OCI-LY7 (cell line): ENCODE results near the gene MAML3. TPM values are rescaled to one million over a fixed set of nuclear protein-coding genes. Genes with fewer than 3 reads are reported as not detected.

Experiments
- BruUV-seq: library from RNA; stranded (reverse); fragments of 400-500 nt; replicated peaks from 2 replicates; lab custom pipeline; 2021; lab: Mats Ljungman, UMichigan
- CTCF ChIA-PET: fragments of 300-600 bp; sonication (Branson Sonifier 250); formaldehyde crosslinking; loops from one replicate; lab custom pipeline; 2022; ENCODE audit warnings: antibody characterized with exemption; ENCODE audit not compliant: unreplicated experiment; lab: Charles Lee
- POLR2A ChIA-PET: fragments of 300-600 bp; sonication (Branson Sonifier 250); formaldehyde crosslinking; loops from one replicate; lab custom pipeline; 2022; ENCODE audit warnings: antibody characterized with exemption; lab: Charles Lee
- DNase-seq: peaks from one replicate; pipeline ENCODE4 v3.0.0-alpha.2; 2015; ENCODE audit warnings: low spot score
- H2AFZ ChIP-seq: fragments of 200-600 bp; sonication (generic), shearing (Covaris generic); 2 replicates; pipeline ENCODE4 v1.6.1; 2014; ENCODE audit warnings: mild to moderate bottlenecking, antibody characterized with exemption, low read length, moderate library complexity
- H3K27ac ChIP-seq: fragments of 200-600 bp; sonication (generic); 2 replicates; pipeline ENCODE4 v1.5.1; 2014; ENCODE audit warnings: mixed run types, low read depth, mild to moderate bottlenecking, moderate library complexity, low read length, inconsistent platforms; ENCODE audit not compliant: poor library complexity, severe bottlenecking
- H3K36me3 ChIP-seq: fragments of 200-600 bp; sonication (generic); 2 replicates; pipeline ENCODE4 v1.6.1; 2014; ENCODE audit warnings: mild to moderate bottlenecking, antibody characterized with exemption, low read length, moderate library complexity, mixed read lengths; ENCODE audit not compliant: insufficient read depth
- H3K4me1 ChIP-seq: fragments of 200-600 bp; sonication (generic); 2 replicates; pipeline ENCODE4 v1.5.1; 2014; ENCODE audit warnings: mild to moderate bottlenecking, low read length; ENCODE audit not compliant: insufficient read depth, poor library complexity, severe bottlenecking
- H3K4me2 ChIP-seq: fragments of 200-600 bp; sonication (generic); 2 replicates; pipeline ENCODE4 v1.6.1; 2014; ENCODE audit warnings: mild to moderate bottlenecking, low read length
- H3K4me3 ChIP-seq: fragments of 200-600 bp; sonication (generic); 2 replicates; pipeline ENCODE4 v1.5.1; 2014; ENCODE audit warnings: mild to moderate bottlenecking, low read depth, low read length; ENCODE audit not compliant: poor library complexity, severe bottlenecking
- H3K79me2 ChIP-seq: fragments of 200-600 bp; sonication (generic); 2 replicates; pipeline ENCODE4 v1.6.1; 2016; ENCODE audit warnings: low read depth, mild to moderate bottlenecking, low read length, moderate library complexity, mixed read lengths; ENCODE audit not compliant: insufficient read depth
- H3K9me2 ChIP-seq: fragments of 200-600 bp; sonication (generic); 2 replicates; pipeline ENCODE4 v1.6.1; 2016; ENCODE audit warnings: mild to moderate bottlenecking, low read length, mixed read lengths; ENCODE audit not compliant: insufficient read depth
- H3K9me3 ChIP-seq: fragments of 200-600 bp; sonication (generic); 2 replicates; pipeline ENCODE4 v1.6.1; 2014; ENCODE audit warnings: mild to moderate bottlenecking, mixed run types, low read length, mixed read lengths
- H4K20me1 ChIP-seq: fragments of 200-600 bp; sonication (generic); 2 replicates; pipeline ENCODE4 v1.6.1; 2014; ENCODE audit warnings: mild to moderate bottlenecking, antibody characterized with exemption, low read length, moderate library complexity, mixed read lengths; ENCODE audit not compliant: insufficient read depth
- EZH2phosphoT487 ChIP-seq: fragments of 200-600 bp; sonication (generic); IDR thresholded peaks from 2 replicates; pipeline ENCODE4 v1.6.1; 2018; ENCODE audit warnings: low read depth, borderline replicate concordance, mild to moderate bottlenecking, mixed run types, antibody characterized with exemption, low read length, moderate library complexity, mixed read lengths
- intact Hi-C: fragments of 100-400 bp; cut with micrococcal nuclease; formaldehyde crosslinking; loops from one replicate; pipeline ENCODE4 v1.10.0; 2022; ENCODE audit not compliant: unreplicated experiment
- total RNA-seq, 2 experiments: library from RNA; depleted of rRNA in 1 of 2; stranded (reverse); fragments of >200 nt in 1 of 2; shearing (Covaris generic) in 1 of 2; gene quantifications; 2 replicates each; pipeline ENCODE4 v1.2.3, GENCODE V29; 2014 to 2022
- TF ChIP-seq, protein P1 (sequence below): fragments of 200-600 bp; sonication (generic); conservative IDR thresholded peaks from 2 replicates; pipeline ENCODE4 v1.5.1; 2014; ENCODE audit warnings: mild to moderate bottlenecking, antibody characterized with exemption, low read length, moderate library complexity, mixed read lengths

The MAML3 gene
- total RNA-seq, 2 experiments from 2014 or later, result 0.80 to 1.2 TPM

DNA sequence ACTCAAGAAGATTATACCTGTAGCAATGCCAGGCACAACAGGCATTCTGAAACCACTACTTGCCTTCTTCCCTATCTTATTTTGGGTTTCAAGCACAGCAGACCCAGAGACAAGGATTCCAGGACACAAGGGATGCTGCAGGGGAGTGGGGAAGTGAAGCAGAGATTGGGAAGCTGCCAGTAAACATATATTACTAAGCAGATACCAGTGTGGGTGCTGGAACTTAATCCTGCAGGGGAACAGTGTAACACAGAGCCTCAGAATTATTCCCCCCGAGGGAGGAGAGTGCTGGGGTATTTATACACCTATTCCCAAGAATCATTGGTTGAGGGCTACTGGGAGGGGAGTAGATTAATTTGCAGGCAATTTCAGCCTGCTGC is 33.3 kb upstream of the MAML3 start:
- Histone ChIP-seq H3K79me2 (no peaks in the 10 kb centered on the region), H3K9me2 (no peaks in the 10 kb centered on the region), H3K4me3 (no peak overlapping the region), H3K9me3 (no peaks in the 10 kb centered on the region), H3K4me1 (no peaks in the 10 kb centered on the region), H3K36me3 (no peaks in the 10 kb centered on the region), H4K20me1 (no peaks in the 10 kb centered on the region), H2AFZ (no peak overlapping the region), H3K27ac (no peak overlapping the region), H3K4me2 (no peak overlapping the region)
- intact Hi-C loops, result no loop called here
- no TSS peak for BruUV-seq
- CTCF ChIA-PET, result no interaction called here
- TF ChIP-seq EZH2phosphoT487, result no peak
- TF ChIP-seq, protein P1, sequence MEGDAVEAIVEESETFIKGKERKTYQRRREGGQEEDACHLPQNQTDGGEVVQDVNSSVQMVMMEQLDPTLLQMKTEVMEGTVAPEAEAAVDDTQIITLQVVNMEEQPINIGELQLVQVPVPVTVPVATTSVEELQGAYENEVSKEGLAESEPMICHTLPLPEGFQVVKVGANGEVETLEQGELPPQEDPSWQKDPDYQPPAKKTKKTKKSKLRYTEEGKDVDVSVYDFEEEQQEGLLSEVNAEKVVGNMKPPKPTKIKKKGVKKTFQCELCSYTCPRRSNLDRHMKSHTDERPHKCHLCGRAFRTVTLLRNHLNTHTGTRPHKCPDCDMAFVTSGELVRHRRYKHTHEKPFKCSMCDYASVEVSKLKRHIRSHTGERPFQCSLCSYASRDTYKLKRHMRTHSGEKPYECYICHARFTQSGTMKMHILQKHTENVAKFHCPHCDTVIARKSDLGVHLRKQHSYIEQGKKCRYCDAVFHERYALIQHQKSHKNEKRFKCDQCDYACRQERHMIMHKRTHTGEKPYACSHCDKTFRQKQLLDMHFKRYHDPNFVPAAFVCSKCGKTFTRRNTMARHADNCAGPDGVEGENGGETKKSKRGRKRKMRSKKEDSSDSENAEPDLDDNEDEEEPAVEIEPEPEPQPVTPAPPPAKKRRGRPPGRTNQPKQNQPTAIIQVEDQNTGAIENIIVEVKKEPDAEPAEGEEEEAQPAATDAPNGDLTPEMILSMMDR, result no peak
- DNase-seq, result no peak
- POLR2A ChIA-PET, result no interaction called here

DNA sequence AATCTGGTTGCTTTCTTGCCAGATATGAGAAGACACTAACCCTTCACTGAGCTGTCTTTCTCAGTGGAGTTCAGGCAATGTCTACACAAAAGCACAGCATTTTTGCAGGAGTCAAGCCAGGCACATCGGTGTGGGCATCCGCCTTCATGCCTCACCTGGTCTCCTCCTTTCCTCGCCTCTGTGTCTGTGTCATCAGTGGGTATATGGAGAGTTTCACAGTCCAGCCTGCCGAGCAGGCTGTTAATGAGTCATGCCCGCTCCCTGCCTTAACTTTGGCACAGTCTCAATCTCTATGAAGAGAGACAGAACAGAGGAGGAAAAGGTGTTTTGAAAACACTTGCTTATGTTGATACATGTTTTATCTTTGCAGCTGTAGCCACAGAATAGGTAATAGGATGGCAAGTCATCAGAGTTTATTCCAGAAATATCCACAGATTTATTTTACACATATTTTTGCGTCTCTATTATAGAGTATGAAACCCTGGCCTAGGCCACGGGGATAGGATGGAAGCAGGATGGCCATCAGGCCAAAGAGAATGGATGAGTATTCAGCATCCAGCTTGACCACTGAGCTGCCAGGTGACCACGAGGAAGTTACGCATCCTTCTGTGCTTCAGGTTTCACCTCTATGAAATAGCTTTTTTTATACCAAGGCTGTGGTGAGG is 32.8 kb upstream of the MAML3 start:
- no TSS peak for BruUV-seq
- Histone ChIP-seq H3K36me3 (no peaks in the 10 kb centered on the region), H3K4me3 (no peak overlapping the region), H2AFZ (no peak overlapping the region), H4K20me1 (no peaks in the 10 kb centered on the region), H3K9me3 (no peaks in the 10 kb centered on the region), H3K27ac (no peak overlapping the region), H3K4me1 (no peaks in the 10 kb centered on the region), H3K79me2 (no peaks in the 10 kb centered on the region), H3K4me2 (no peak overlapping the region), H3K9me2 (no peaks in the 10 kb centered on the region)
- POLR2A ChIA-PET, result interaction anchor here (0.6 to 1.0 kb wide), 2 partner anchors 11 to 19 kb away, joined by 3 to 4 read pairs; no protein-coding TSS in a partner anchor
- no peak for DNase-seq
- intact Hi-C loops, result no loop called here
- CTCF ChIA-PET, result no interaction called here
- TF ChIP-seq EZH2phosphoT487, result no peak
- TF ChIP-seq, protein P1, result no peak

DNA sequence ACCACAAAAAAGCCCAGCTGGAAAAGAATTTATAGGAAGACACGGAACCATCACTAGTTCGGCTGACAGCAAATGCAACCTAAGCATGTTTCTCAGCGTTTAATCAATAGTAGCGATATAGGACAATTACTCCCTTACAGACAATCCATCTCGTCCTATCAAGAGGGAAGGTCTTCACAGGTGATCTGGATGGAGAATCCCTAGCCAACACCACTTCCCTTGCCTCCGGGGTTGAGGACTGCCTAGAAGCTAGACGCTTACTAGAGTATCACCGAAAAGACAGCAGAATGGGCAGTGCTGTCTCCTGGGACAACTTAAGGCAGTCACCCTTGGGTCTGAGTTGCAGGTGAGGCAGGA is 32.1 kb upstream of the MAML3 start:
- Histone ChIP-seq H2AFZ (no peak overlapping the region), H4K20me1 (no peaks in the 10 kb centered on the region)
- POLR2A ChIA-PET, result interaction anchor here (0.9 to 1.0 kb wide), 2 partner anchors 11 to 85 kb away, joined by 3 read pairs; no protein-coding TSS in a partner anchor

More for the DNA sequence above, 32.1 kb upstream of the MAML3 start:
- H3K27ac ChIP-seq, result no peak overlapping the region
- no peak for DNase-seq
- H3K9me2 ChIP-seq, result no peaks in the 10 kb centered on the region
- no TSS peak for BruUV-seq
- H3K4me3 ChIP-seq, result no peak overlapping the region
- CTCF ChIA-PET, result no interaction called here
- H3K9me3 ChIP-seq, result no peaks in the 10 kb centered on the region
- TF ChIP-seq, protein P1, result no peak
- TF ChIP-seq EZH2phosphoT487, result no peak
- H3K79me2 ChIP-seq, result no peaks in the 10 kb centered on the region
- H3K4me1 ChIP-seq, result no peaks in the 10 kb centered on the region
- no peaks in the 10 kb centered on the region for H3K36me3 ChIP-seq
- H3K4me2 ChIP-seq, result no peak overlapping the region
- intact Hi-C loops, result no loop called here
